ENCODE measurements around the gene TUBB1.

TUBB1 gene

GRCh38 chr20:59019217-59019616 lies at the start of gene TUBB1:
Gene TUBB1, plus strand, starts transcription at chr20:59019429. Its CDS starts 94 bp downstream, at chr20:59019523.
- H3K27ac ChIP-seq = peak within 1 kb of the TSS; percentile 35
- POLR2A ChIA-PET (ENCODE audit: low non-redundant PET) = no interaction called here
- no peak for DNase-seq (ENCODE audit: low spot score)
- CTCF ChIA-PET = no interaction called here
- TF ChIP-seq CTCF (conservative IDR thresholded peaks at IDR 0.05; ENCODE audit: low read depth) = no peak

- CTCF ChIA-PET = no interaction called here
- no peak overlapping the region for H3K27ac ChIP-seq
- no peak for TF ChIP-seq CTCF (conservative IDR thresholded peaks at IDR 0.05; ENCODE audit: low read depth)
- POLR2A ChIA-PET (ENCODE audit: low non-redundant PET) = no interaction called here
- no peak for DNase-seq (ENCODE audit: low spot score)
Measured at GRCh38 chr20:58969439-58969838, 49.8 kb upstream of the TUBB1 start.

- no peak for DNase-seq (ENCODE audit: low spot score)
- POLR2A ChIA-PET (ENCODE audit: low non-redundant PET) = interaction anchor here (0.7 kb wide), 1 partner anchor 9 kb away, joined by 4 read pairs; no protein-coding TSS in a partner anchor
- CTCF ChIA-PET = no interaction called here
- no peak overlapping the region for H3K27ac ChIP-seq
- no peak for TF ChIP-seq CTCF (conservative IDR thresholded peaks at IDR 0.05; ENCODE audit: low read depth)
Measured at GRCh38 chr20:58970146-58970545, 49.1 kb upstream of the TUBB1 start.

GRCh38 chr20:58971429-58971828 lies 47.8 kb upstream of the TUBB1 start:
- ChIA-PET POLR2A (ENCODE audit: low non-redundant PET) (no interaction called here), CTCF (interaction anchor here (0.5 kb wide), 1 partner anchor 91 kb away, joined by 6 read pairs; no protein-coding TSS in a partner anchor)
- DNase-seq (ENCODE audit: low spot score) = no peak
- no peak for TF ChIP-seq CTCF (conservative IDR thresholded peaks at IDR 0.05; ENCODE audit: low read depth)
- H3K27ac ChIP-seq = no peak overlapping the region

- ChIA-PET POLR2A (ENCODE audit: low non-redundant PET) (interaction anchor here (0.7 kb wide), 1 partner anchor 1451 kb away, joined by 3 read pairs; no protein-coding TSS in a partner anchor), CTCF (interaction anchor here (0.7 kb wide), 1 partner anchor 114 kb away, joined by 3 read pairs; no protein-coding TSS in a partner anchor)
Measured at GRCh38 chr20:58973179-58973578, 46.0 kb upstream of the TUBB1 start.

GRCh38 chr20:58973866-58974265 lies 45.4 kb upstream of the TUBB1 start:
- CTCF ChIA-PET = no interaction called here
- H3K27ac ChIP-seq = no peak overlapping the region
- no peak for TF ChIP-seq CTCF (conservative IDR thresholded peaks at IDR 0.05; ENCODE audit: low read depth)
- DNase-seq (ENCODE audit: low spot score) = no peak
- POLR2A ChIA-PET (ENCODE audit: low non-redundant PET) = no interaction called here

More at GRCh38 chr20:58973179-58973578, 46.0 kb upstream of the TUBB1 start:
- DNase-seq (ENCODE audit: low spot score) = no peak
- H3K27ac ChIP-seq = no peak overlapping the region
- no peak for TF ChIP-seq CTCF (conservative IDR thresholded peaks at IDR 0.05; ENCODE audit: low read depth)

All from RWPE1 (cell line).